GM19452 (cell line): ENCODE data around the gene TINAG.

Experiments
- ATAC-seq: cut with Tn5 transposase; IDR thresholded peaks from one replicate; pipeline ENCODE4 v1.9.1; 2021; ENCODE audit not compliant: unreplicated experiment

Gene TINAG

GRCh38 chr6:54426995-54427394, 118.8 kb downstream of the TINAG start:
- ATAC-seq = no peak

- ATAC-seq = no peak
These were observed 119.2 kb downstream of the TINAG start for GRCh38 chr6:54427396-54427937.

GRCh38 chr6:54428431-54428830, 120.2 kb downstream of the TINAG start:
- ATAC-seq = peak; percentile 82

- no peak for ATAC-seq
These were observed 123.2 kb downstream of the TINAG start for GRCh38 chr6:54431466-54431865.
